HepG2 (cell line): Measurements from ENCODE around the gene MIGA2. TPM values are rescaled to one million over a fixed set of nuclear protein-coding genes. Genes with fewer than 3 reads are reported as not detected.

Experiments used
- ATM ChIP-seq: fragments of 450-650 bp; IDR thresholded peaks from 2 replicates; pipeline ENCODE4 v1.7.1; 2017; ENCODE audit warnings: mild to moderate bottlenecking, borderline replicate concordance
- BRD4 ChIP-seq: sonication (generic); formaldehyde crosslinking; IDR thresholded peaks from 2 replicates; pipeline ENCODE4 v1.4.0; 2020; ENCODE audit warnings: missing genetic modification reagents
- GATA4 ChIP-seq: sonication (generic); IDR thresholded peaks from 2 replicates; pipeline ENCODE4 v1.6.1; 2016; ENCODE audit warnings: antibody characterized with exemption, low read depth, borderline replicate concordance
- GFI1 ChIP-seq: sonication (generic); formaldehyde crosslinking; IDR thresholded peaks from 2 replicates; pipeline ENCODE4 v1.5.0; 2020; ENCODE audit warnings: missing genetic modification reagents, mild to moderate bottlenecking, borderline replicate concordance
- HNRNPH1 ChIP-seq: fragments of 200-400 bp; formaldehyde crosslinking; optimal IDR thresholded peaks from 2 replicates; pipeline ENCODE3; 2017; ENCODE audit warnings: mild to moderate bottlenecking, low read depth, low read length
- NCOR1 ChIP-seq: fragments of 200-600 bp; sonication (generic); IDR thresholded peaks from 2 replicates; pipeline ENCODE4 v1.7.0; 2017; ENCODE audit warnings: antibody characterized with exemption, low read length, borderline replicate concordance
- RAD21 ChIP-seq: fragments of 450-650 bp; formaldehyde crosslinking; IDR thresholded peaks from 2 replicates; pipeline ENCODE4 v1.5.0; 2020; ENCODE audit warnings: mild to moderate bottlenecking
- ZNF556 ChIP-seq: sonication (generic); formaldehyde crosslinking; IDR thresholded peaks from 2 replicates; pipeline ENCODE4 v1.4.0; 2020; ENCODE audit warnings: mild to moderate bottlenecking, missing genetic modification reagents, borderline replicate concordance
- polyA plus RNA-seq, 8 experiments: library from polyadenylated mRNA; depleted of rRNA in 3 of 8; stranded (reverse) in 7 of 8; unstranded in 1 of 8; fragments of >200 nt; fragmentation: Illumina TruSeq in 4 of 8; extraction: Trizol in 4 of 8; gene quantifications; 2 replicates each; pipeline versions ENCODE4 v1.2.1 to v1.2.3, GENCODE V29; 2011 to 2016; ENCODE audit warnings: low read depth in 4 of 8, missing spikeins in 1 of 8, mixed read lengths in 1 of 8; ENCODE audit not compliant: insufficient read depth in 1 of 8
- total RNA-seq, 5 experiments: library from RNA; depleted of rRNA; stranded (reverse); fragments of >200 nt; fragmentation: Illumina TruSeq; extraction: Trizol; gene quantifications; 2 replicates each; pipeline ENCODE4 v1.2.3, GENCODE V29; 2016; ENCODE audit warnings: low read depth in 1 of 5
- TF ChIP-seq, protein P1 (sequence below): sonication (generic); formaldehyde crosslinking; IDR thresholded peaks from 2 replicates; pipeline ENCODE4 v1.5.1; 2020; ENCODE audit warnings: missing genetic modification reagents, mild to moderate bottlenecking, borderline replicate concordance
- TF ChIP-seq, protein P2 (sequence below): sonication (generic); formaldehyde crosslinking; IDR thresholded peaks from 2 replicates; pipeline ENCODE4; 2020; ENCODE audit warnings: missing genetic modification reagents, mild to moderate bottlenecking, borderline replicate concordance
- TF ChIP-seq, protein P3 (sequence below): sonication (generic); formaldehyde crosslinking; IDR thresholded peaks from 2 replicates; pipeline ENCODE4 v1.4.0; 2020; ENCODE audit warnings: missing genetic modification reagents
- TF ChIP-seq, protein P4 (sequence below): sonication (generic); formaldehyde crosslinking; IDR thresholded peaks from 2 replicates; pipeline ENCODE4 v1.5.0; 2020; ENCODE audit warnings: missing genetic modification reagents, mild to moderate bottlenecking, borderline replicate concordance
- TF ChIP-seq, protein P5 (sequence below): sonication (generic); formaldehyde crosslinking; IDR thresholded peaks from 2 replicates; pipeline ENCODE4 v1.5.0; 2020; ENCODE audit warnings: missing genetic modification reagents
- TF ChIP-seq, protein P6 (sequence below): IDR thresholded peaks from 2 replicates; pipeline ENCODE4 v1.6.1; 2016; ENCODE audit warnings: low read depth, missing genetic modification reagents, missing compliant biosample characterization
- TF ChIP-seq, protein P7 (sequence below): sonication (generic); formaldehyde crosslinking; IDR thresholded peaks from 2 replicates; pipeline ENCODE4 v1.8.1; 2023; ENCODE audit warnings: mild to moderate bottlenecking, missing genetic modification reagents, borderline replicate concordance

Gene MIGA2
- total and polyA plus RNA-seq, 2 of the 13 experiments (the other 11 are each of a cell fraction or from before 2014, with no cell fraction given), result 10.8 to 17.1 TPM

DNA sequence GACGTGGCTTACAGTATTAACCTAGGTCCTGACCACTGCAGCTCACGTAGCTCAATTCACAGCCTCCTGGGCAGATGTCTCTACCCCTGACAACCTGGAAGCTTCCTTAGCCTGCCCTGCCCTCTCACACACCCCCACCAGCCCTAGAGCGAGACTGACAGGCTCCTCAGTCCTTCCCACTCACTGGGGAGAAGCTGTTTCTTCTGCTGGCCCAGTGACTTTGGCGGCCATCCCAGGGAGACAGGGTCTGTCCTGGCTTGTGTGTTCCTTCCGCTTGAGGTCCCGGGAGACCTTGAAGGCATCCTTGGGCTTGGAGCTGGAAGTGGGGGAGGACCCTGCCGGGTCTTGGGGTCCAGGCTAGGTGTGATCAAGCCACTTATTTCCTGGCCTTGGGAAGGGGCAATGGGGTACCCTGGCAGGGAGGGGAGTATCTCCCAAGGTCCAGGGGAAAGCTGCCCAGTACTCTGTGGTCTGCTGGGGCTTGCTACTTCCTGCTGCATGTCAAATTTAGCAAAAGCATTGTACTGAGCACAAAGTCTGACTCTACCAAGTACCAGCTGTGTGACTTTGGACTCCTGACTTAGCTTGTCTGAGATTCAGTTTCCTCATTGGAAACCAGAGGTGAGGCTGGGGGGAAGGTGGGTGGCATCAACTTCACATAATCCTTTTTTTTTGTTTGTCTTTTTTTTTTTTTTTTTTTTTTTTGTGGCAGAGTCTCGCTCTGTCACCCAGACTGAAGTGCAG is 1.9 kb downstream of the MIGA2 start (continued):
- TF ChIP-seq, protein P1, sequence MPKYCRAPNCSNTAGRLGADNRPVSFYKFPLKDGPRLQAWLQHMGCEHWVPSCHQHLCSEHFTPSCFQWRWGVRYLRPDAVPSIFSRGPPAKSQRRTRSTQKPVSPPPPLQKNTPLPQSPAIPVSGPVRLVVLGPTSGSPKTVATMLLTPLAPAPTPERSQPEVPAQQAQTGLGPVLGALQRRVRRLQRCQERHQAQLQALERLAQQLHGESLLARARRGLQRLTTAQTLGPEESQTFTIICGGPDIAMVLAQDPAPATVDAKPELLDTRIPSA (CRISPR knock-in tag), result no peak
- TF ChIP-seq HNRNPH1 (no peak), ATM (no peak), BRD4 (CRISPR knock-in tag) (no peak), NCOR1 (peak; percentile 53; the same call in 1 of the 2 replicates), GATA4 (no peak), RAD21 (CRISPR knock-in tag) (no peak), GFI1 (CRISPR knock-in tag) (peak; percentile 66; the same call in 1 of the 2 replicates), ZNF556 (CRISPR knock-in tag) (peak; percentile 39; the same call in 1 of the 2 replicates)
- TF ChIP-seq, protein P2, sequence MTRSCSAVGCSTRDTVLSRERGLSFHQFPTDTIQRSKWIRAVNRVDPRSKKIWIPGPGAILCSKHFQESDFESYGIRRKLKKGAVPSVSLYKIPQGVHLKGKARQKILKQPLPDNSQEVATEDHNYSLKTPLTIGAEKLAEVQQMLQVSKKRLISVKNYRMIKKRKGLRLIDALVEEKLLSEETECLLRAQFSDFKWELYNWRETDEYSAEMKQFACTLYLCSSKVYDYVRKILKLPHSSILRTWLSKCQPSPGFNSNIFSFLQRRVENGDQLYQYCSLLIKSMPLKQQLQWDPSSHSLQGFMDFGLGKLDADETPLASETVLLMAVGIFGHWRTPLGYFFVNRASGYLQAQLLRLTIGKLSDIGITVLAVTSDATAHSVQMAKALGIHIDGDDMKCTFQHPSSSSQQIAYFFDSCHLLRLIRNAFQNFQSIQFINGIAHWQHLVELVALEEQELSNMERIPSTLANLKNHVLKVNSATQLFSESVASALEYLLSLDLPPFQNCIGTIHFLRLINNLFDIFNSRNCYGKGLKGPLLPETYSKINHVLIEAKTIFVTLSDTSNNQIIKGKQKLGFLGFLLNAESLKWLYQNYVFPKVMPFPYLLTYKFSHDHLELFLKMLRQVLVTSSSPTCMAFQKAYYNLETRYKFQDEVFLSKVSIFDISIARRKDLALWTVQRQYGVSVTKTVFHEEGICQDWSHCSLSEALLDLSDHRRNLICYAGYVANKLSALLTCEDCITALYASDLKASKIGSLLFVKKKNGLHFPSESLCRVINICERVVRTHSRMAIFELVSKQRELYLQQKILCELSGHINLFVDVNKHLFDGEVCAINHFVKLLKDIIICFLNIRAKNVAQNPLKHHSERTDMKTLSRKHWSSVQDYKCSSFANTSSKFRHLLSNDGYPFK (CRISPR knock-in tag), result peak; percentile 22; the same call in 1 of the 2 replicates
- TF ChIP-seq, protein P3, sequence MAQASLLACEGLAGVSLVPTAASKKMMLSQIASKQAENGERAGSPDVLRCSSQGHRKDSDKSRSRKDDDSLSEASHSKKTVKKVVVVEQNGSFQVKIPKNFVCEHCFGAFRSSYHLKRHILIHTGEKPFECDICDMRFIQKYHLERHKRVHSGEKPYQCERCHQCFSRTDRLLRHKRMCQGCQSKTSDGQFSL (CRISPR knock-in tag), result no peak
- TF ChIP-seq, protein P4, sequence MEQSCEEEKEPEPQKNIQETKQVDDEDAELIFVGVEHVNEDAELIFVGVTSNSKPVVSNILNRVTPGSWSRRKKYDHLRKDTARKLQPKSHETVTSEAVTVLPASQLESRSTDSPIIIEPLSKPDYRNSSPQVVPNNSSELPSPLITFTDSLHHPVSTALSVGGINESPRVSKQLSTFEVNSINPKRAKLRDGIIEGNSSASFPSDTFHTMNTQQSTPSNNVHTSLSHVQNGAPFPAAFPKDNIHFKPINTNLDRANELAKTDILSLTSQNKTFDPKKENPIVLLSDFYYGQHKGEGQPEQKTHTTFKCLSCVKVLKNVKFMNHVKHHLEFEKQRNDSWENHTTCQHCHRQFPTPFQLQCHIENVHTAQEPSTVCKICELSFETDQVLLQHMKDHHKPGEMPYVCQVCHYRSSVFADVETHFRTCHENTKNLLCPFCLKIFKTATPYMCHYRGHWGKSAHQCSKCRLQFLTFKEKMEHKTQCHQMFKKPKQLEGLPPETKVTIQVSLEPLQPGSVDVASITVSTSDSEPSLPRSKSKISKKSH (CRISPR knock-in tag), result no peak
- TF ChIP-seq, protein P5, sequence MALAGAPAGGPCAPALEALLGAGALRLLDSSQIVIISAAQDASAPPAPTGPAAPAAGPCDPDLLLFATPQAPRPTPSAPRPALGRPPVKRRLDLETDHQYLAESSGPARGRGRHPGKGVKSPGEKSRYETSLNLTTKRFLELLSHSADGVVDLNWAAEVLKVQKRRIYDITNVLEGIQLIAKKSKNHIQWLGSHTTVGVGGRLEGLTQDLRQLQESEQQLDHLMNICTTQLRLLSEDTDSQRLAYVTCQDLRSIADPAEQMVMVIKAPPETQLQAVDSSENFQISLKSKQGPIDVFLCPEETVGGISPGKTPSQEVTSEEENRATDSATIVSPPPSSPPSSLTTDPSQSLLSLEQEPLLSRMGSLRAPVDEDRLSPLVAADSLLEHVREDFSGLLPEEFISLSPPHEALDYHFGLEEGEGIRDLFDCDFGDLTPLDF (CRISPR knock-in tag), result no peak
- TF ChIP-seq, protein P6, sequence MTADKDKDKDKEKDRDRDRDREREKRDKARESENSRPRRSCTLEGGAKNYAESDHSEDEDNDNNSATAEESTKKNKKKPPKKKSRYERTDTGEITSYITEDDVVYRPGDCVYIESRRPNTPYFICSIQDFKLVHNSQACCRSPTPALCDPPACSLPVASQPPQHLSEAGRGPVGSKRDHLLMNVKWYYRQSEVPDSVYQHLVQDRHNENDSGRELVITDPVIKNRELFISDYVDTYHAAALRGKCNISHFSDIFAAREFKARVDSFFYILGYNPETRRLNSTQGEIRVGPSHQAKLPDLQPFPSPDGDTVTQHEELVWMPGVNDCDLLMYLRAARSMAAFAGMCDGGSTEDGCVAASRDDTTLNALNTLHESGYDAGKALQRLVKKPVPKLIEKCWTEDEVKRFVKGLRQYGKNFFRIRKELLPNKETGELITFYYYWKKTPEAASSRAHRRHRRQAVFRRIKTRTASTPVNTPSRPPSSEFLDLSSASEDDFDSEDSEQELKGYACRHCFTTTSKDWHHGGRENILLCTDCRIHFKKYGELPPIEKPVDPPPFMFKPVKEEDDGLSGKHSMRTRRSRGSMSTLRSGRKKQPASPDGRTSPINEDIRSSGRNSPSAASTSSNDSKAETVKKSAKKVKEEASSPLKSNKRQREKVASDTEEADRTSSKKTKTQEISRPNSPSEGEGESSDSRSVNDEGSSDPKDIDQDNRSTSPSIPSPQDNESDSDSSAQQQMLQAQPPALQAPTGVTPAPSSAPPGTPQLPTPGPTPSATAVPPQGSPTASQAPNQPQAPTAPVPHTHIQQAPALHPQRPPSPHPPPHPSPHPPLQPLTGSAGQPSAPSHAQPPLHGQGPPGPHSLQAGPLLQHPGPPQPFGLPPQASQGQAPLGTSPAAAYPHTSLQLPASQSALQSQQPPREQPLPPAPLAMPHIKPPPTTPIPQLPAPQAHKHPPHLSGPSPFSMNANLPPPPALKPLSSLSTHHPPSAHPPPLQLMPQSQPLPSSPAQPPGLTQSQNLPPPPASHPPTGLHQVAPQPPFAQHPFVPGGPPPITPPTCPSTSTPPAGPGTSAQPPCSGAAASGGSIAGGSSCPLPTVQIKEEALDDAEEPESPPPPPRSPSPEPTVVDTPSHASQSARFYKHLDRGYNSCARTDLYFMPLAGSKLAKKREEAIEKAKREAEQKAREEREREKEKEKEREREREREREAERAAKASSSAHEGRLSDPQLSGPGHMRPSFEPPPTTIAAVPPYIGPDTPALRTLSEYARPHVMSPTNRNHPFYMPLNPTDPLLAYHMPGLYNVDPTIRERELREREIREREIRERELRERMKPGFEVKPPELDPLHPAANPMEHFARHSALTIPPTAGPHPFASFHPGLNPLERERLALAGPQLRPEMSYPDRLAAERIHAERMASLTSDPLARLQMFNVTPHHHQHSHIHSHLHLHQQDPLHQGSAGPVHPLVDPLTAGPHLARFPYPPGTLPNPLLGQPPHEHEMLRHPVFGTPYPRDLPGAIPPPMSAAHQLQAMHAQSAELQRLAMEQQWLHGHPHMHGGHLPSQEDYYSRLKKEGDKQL (CRISPR knock-in tag), result no peak
- TF ChIP-seq, protein P7, sequence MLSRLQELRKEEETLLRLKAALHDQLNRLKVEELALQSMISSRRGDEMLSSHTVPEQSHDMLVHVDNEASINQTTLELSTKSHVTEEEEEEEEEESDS (CRISPR knock-in tag), result no peak
